Activated B cell treated with CpG ODN at 0.5 μM for 24 hours (primary cell): ENCODE results near the gene TBX5. TPM values are rescaled to one million over a fixed set of nuclear protein-coding genes. Genes with fewer than 3 reads are reported as not detected.

Source experiments
- ATAC-seq: fragments of 200-7000 bp; cut with Tn5 transposase; one replicate; pipeline ENCODE4 v1.10.0; 2021; ENCODE audit warnings: low read depth, mild to moderate bottlenecking, moderate library complexity
- CTCF ChIA-PET: fragments of 350-600 bp; sonication (Branson Sonifier 250); formaldehyde crosslinking; loops from one replicate; lab custom pipeline; 2021; ENCODE audit warnings: antibody characterized with exemption; lab: Charles Lee
- POLR2A ChIA-PET: fragments of 350-600 bp; sonication (Branson Sonifier 250); formaldehyde crosslinking; loops from one replicate; lab custom pipeline; 2021; ENCODE audit warnings: antibody characterized with exemption; lab: Charles Lee
- DNase-seq: peaks from one replicate; pipeline ENCODE4 v3.0.0; 2022
- H3K27ac Mint-ChIP-seq: one replicate; pipeline ENCODE4 v1.8.0; 2020; ENCODE audit warnings: mixed read lengths
- H3K27me3 Mint-ChIP-seq: one replicate; pipeline ENCODE4 v1.8.0; 2021; ENCODE audit warnings: mixed read lengths
- H3K36me3 Mint-ChIP-seq: one replicate; pipeline ENCODE4 v1.8.0; 2021; ENCODE audit warnings: low read depth, mixed read lengths
- H3K4me1 Mint-ChIP-seq: one replicate; pipeline ENCODE4 v1.8.0; 2021; ENCODE audit warnings: mixed read lengths
- H3K4me3 Mint-ChIP-seq: one replicate; pipeline ENCODE4 v1.8.0; 2020; ENCODE audit warnings: mild to moderate bottlenecking, mixed read lengths
- H3K9me3 Mint-ChIP-seq: one replicate; pipeline ENCODE4 v1.8.0; 2020; ENCODE audit warnings: mixed read lengths
- CTCF ChIP-seq: fragments of 200-600 bp; IDR thresholded peaks from one replicate; pipeline ENCODE4 v1.8.0; 2022; ENCODE audit warnings: antibody characterized with exemption, mild to moderate bottlenecking
- intact Hi-C: fragments of 100-400 bp; cut with micrococcal nuclease; formaldehyde crosslinking; loops from one replicate; pipeline ENCODE4 v1.15.1; 2024
- total RNA-seq: library from RNA; stranded (reverse); gene quantifications from 2 replicates; pipeline ENCODE4 v1.2.3, GENCODE V29; 2022

Gene TBX5
- total RNA-seq, 1 donor from 2014 or later: not detected

- H3K27ac Mint-ChIP-seq: no peak overlapping the region
- no peaks in the 10 kb centered on the region for H3K4me1 Mint-ChIP-seq
- TF ChIP-seq CTCF: no peak
- intact Hi-C loops: no loop called here
- H3K9me3 Mint-ChIP-seq: no peaks in the 10 kb centered on the region
- H3K27me3 Mint-ChIP-seq: peaks cover 6% of the 10 kb centered on the region
- no peak overlapping the region for H3K4me3 Mint-ChIP-seq
- ChIA-PET POLR2A (no interaction called here), CTCF (no interaction called here)
- H3K36me3 Mint-ChIP-seq: no peaks in the 10 kb centered on the region
- ATAC-seq (no peak), DNase-seq (no peak)
Measured at GRCh38 chr12:114430306-114430705, 24.4 kb upstream of the TBX5 start.

- ATAC-seq: no peak
- peaks cover 6% of the 10 kb centered on the region for H3K27me3 Mint-ChIP-seq
- H3K27ac Mint-ChIP-seq: no peak overlapping the region
- H3K4me1 Mint-ChIP-seq: no peaks in the 10 kb centered on the region
- no peaks in the 10 kb centered on the region for H3K9me3 Mint-ChIP-seq
- DNase-seq: no peak
- POLR2A ChIA-PET: no interaction called here
- H3K36me3 Mint-ChIP-seq: no peaks in the 10 kb centered on the region
- CTCF ChIA-PET: interaction anchor here (0.5 kb wide), 1 partner anchor 11 kb away, joined by 3 read pairs; no protein-coding TSS in a partner anchor
- no peak for TF ChIP-seq CTCF
- intact Hi-C loops: no loop called here
- H3K4me3 Mint-ChIP-seq: no peak overlapping the region
Measured at GRCh38 chr12:114425031-114425626, 19.2 kb upstream of the TBX5 start.

GRCh38 chr12:114420944-114421335, 15.0 kb upstream of the TBX5 start:
- H3K27ac Mint-ChIP-seq: no peak overlapping the region
- H3K36me3 Mint-ChIP-seq: no peaks in the 10 kb centered on the region
- H3K27me3 Mint-ChIP-seq: peaks cover 26% of the 10 kb centered on the region
- no peaks in the 10 kb centered on the region for H3K4me1 Mint-ChIP-seq
- no peak for ATAC-seq
- no peak overlapping the region for H3K4me3 Mint-ChIP-seq
- intact Hi-C loops: no loop called here
- ChIA-PET CTCF (no interaction called here), POLR2A (no interaction called here)
- TF ChIP-seq CTCF: no peak
- no peaks in the 10 kb centered on the region for H3K9me3 Mint-ChIP-seq
- DNase-seq: no peak

- DNase-seq: no peak
- no peaks in the 10 kb centered on the region for H3K36me3 Mint-ChIP-seq
- H3K4me1 Mint-ChIP-seq: no peaks in the 10 kb centered on the region
- POLR2A ChIA-PET: no interaction called here
- peaks cover 24% of the 10 kb centered on the region for H3K27me3 Mint-ChIP-seq
- CTCF ChIA-PET: no interaction called here
- no peaks in the 10 kb centered on the region for H3K9me3 Mint-ChIP-seq
- H3K27ac Mint-ChIP-seq: no peak overlapping the region
- H3K4me3 Mint-ChIP-seq: no peak overlapping the region
- intact Hi-C loops: no loop called here
- no peak for TF ChIP-seq CTCF
- no peak for ATAC-seq
Measured at GRCh38 chr12:114420182-114420943, 14.4 kb upstream of the TBX5 start.

GRCh38 chr12:114416028-114416427, 10.1 kb upstream of the TBX5 start:
- intact Hi-C loops: no loop called here
- no peak for DNase-seq
- no peak overlapping the region for H3K4me3 Mint-ChIP-seq
- ChIA-PET POLR2A (no interaction called here), CTCF (no interaction called here)
- H3K9me3 Mint-ChIP-seq: no peaks in the 10 kb centered on the region
- peaks cover 58% of the 10 kb centered on the region for H3K27me3 Mint-ChIP-seq
- H3K4me1 Mint-ChIP-seq: no peaks in the 10 kb centered on the region
- no peak overlapping the region for H3K27ac Mint-ChIP-seq
- no peaks in the 10 kb centered on the region for H3K36me3 Mint-ChIP-seq
- ATAC-seq: no peak
- TF ChIP-seq CTCF: no peak
